B cell (primary cell): ENCODE results near the gene RDH13. TPM values are rescaled to one million over a fixed set of nuclear protein-coding genes. Genes with fewer than 3 reads are reported as not detected.
A peak's percentile ranks its signal among the peaks of the same experiment; 100 is the strongest.

Experiments used
- ATAC-seq: fragments of 200-7000 bp; cut with Tn5 transposase; one replicate; pipeline ENCODE4 v1.10.0; 2021; ENCODE audit warnings: low read depth, mild to moderate bottlenecking, moderate number of reproducible peaks, moderate library complexity
- CTCF ChIA-PET: fragments of 350-600 bp; sonication (Branson Sonifier 250); formaldehyde crosslinking; loops from one replicate; lab custom pipeline; 2021; ENCODE audit warnings: antibody characterized with exemption, inconsistent platforms; lab: Charles Lee
- POLR2A ChIA-PET: fragments of 350-600 bp; sonication (Branson Sonifier 250); formaldehyde crosslinking; loops from one replicate; lab custom pipeline; 2021; ENCODE audit warnings: antibody characterized with exemption; lab: Charles Lee
- DNase-seq: peaks from one replicate; pipeline ENCODE4 v3.0.0; 2013
- H2AFZ ChIP-seq: 2 replicates; pipeline ENCODE4 v1.6.1; 2012; ENCODE audit warnings: mild to moderate bottlenecking, low read depth, low read length; ENCODE audit not compliant: insufficient read depth, poor library complexity, severe bottlenecking
- H3K27ac ChIP-seq, 2 donors: 1 replicate in 1 of 2; 2 replicates in 1 of 2; pipeline ENCODE4 v1.5.1; 2012 to 2013; ENCODE audit warnings: low read length in 2 of 2, mild to moderate bottlenecking in 2 of 2, moderate library complexity in 1 of 2
- H3K27me3 ChIP-seq, 4 experiments: fragments of 200-600 bp in 1 of 4; sonication (generic) in 1 of 4; replicated peaks in 1 of 4; 1 replicate in 2 of 4; 2 replicates in 2 of 4; pipeline versions ENCODE4 v1.6.1 to v1.7.0; 2013 to 2016; ENCODE audit warnings: low read length in 3 of 4, mild to moderate bottlenecking in 2 of 4, mixed read lengths in 1 of 4, moderate library complexity in 1 of 4; ENCODE audit not compliant: insufficient read depth in 4 of 4, control insufficient read depth in 3 of 4; ENCODE audit errors: control extremely low read depth in 1 of 4
- H3K36me3 ChIP-seq, 2 experiments: replicated peaks in 1 of 2; 1 replicate in 1 of 2; 2 replicates in 1 of 2; pipeline versions ENCODE4 v1.6.1 to v1.7.1; 2013; ENCODE audit warnings: low read length in 1 of 2; ENCODE audit not compliant: insufficient read depth in 2 of 2, control insufficient read depth in 1 of 2; ENCODE audit errors: control extremely low read depth in 1 of 2, extremely low read depth in 1 of 2
- H3K4me1 ChIP-seq, 2 donors: fragments of 200-600 bp in 1 of 2; sonication (generic) in 1 of 2; 1 replicate in 1 of 2; 2 replicates in 1 of 2; pipeline versions ENCODE4 v1.5.1 to v1.6.1; 2013 to 2017; ENCODE audit warnings: low read length in 2 of 2; ENCODE audit not compliant: control insufficient read depth in 2 of 2, insufficient read depth in 2 of 2
- H3K4me2 ChIP-seq: replicated peaks from 2 replicates; pipeline ENCODE3; 2012; ENCODE audit warnings: mild to moderate bottlenecking, low read depth, low read length; ENCODE audit not compliant: poor library complexity, severe bottlenecking
- H3K4me3 ChIP-seq, 5 experiments: fragments of 200-600 bp in 1 of 5; sonication (generic) in 1 of 5; 1 replicate in 3 of 5; 2 replicates in 2 of 5; pipeline versions ENCODE4 v1.5.1 to v1.7.0; 2011 to 2016; ENCODE audit warnings: low read length in 4 of 5, mild to moderate bottlenecking in 4 of 5, low read depth in 2 of 5, control low read depth in 1 of 5, moderate library complexity in 1 of 5; ENCODE audit not compliant: insufficient read depth in 1 of 5; ENCODE audit errors: control extremely low read depth in 1 of 5, extremely low read depth in 1 of 5
- H3K79me2 ChIP-seq: fragments of 200-600 bp; sonication (generic); one replicate; pipeline ENCODE4 v1.6.0; 2016; ENCODE audit warnings: low read length; ENCODE audit not compliant: control insufficient read depth, insufficient read depth
- H3K9ac ChIP-seq: fragments of 200-600 bp; sonication (generic); 2 replicates; pipeline ENCODE4 v1.6.1; 2017; ENCODE audit warnings: mild to moderate bottlenecking, low read length, moderate library complexity
- H3K9me3 ChIP-seq, 3 donors: one replicate each; pipeline versions ENCODE4 v1.6.1 to v1.7.1; 2013; ENCODE audit warnings: low read length in 2 of 3; ENCODE audit not compliant: control insufficient read depth in 2 of 3, insufficient read depth in 1 of 3; ENCODE audit errors: control extremely low read depth in 1 of 3
- H4K20me1 ChIP-seq: 2 replicates; pipeline ENCODE4 v1.6.0; 2012; ENCODE audit warnings: mild to moderate bottlenecking, low read length; ENCODE audit not compliant: insufficient read depth, control insufficient read depth, poor library complexity, severe bottlenecking
- H3K27ac Mint-ChIP-seq: one replicate; pipeline ENCODE4 v1.8.0; 2021; ENCODE audit warnings: mixed read lengths
- H3K27me3 Mint-ChIP-seq: one replicate; pipeline ENCODE4 v1.8.0; 2021; ENCODE audit warnings: mixed read lengths
- H3K4me1 Mint-ChIP-seq: one replicate; pipeline ENCODE4 v1.8.0; 2021; ENCODE audit warnings: mixed read lengths
- H3K4me3 Mint-ChIP-seq: one replicate; pipeline ENCODE4 v1.8.0; 2021; ENCODE audit warnings: mixed read lengths
- H3K9me3 Mint-ChIP-seq: one replicate; pipeline ENCODE4 v1.8.0; 2022; ENCODE audit warnings: mixed read lengths; ENCODE audit not compliant: insufficient read depth
- CTCF ChIP-seq: fragments of 200-600 bp; IDR thresholded peaks from one replicate; pipeline ENCODE4 v1.8.0; 2022; ENCODE audit warnings: antibody characterized with exemption, mild to moderate bottlenecking
- EZH2 ChIP-seq: IDR thresholded peaks from 2 replicates; pipeline ENCODE4 v1.6.1; 2012; ENCODE audit warnings: borderline replicate concordance, low read depth, mild to moderate bottlenecking, moderate library complexity, low read length; ENCODE audit not compliant: insufficient read depth, poor library complexity, severe bottlenecking
- WGBS: methylation state at CpG from one replicate; pipeline ENCODE4 v1.1.5; 2013; ENCODE audit warnings: missing lambda C conversion rate; ENCODE audit not compliant: insufficient coverage; 5-methylcytosine and 5-hydroxymethylcytosine counted together
- intact Hi-C: fragments of 100-400 bp; cut with micrococcal nuclease; formaldehyde crosslinking; loops from one replicate; pipeline ENCODE4 v1.10.0; 2022
- polyA plus RNA-seq: library from polyadenylated mRNA; depleted of rRNA; stranded (reverse); fragments of >200 nt; gene quantifications from 2 replicates; pipeline ENCODE4 v1.2.3, GENCODE V29; 2012
- total RNA-seq, 2 donors: library from RNA; stranded (reverse); fragments of 120-200 nt in 1 of 2; gene quantifications; 1 replicate in 1 of 2; 2 replicates in 1 of 2; pipeline versions ENCODE4 v1.2.3 to v1.2.4, GENCODE V29; 2013 to 2022

RDH13 gene
- total and polyA plus RNA-seq, 2 donors (not counting 1 experiment from before 2014, with no cell fraction given), result 17.5 to 20.4 TPM

GRCh38 chr19:55085923-55086715, 23.2 kb upstream of the RDH13 start:
- Histone ChIP-seq H3K79me2 (no peaks in the 10 kb centered on the region), H3K27me3 (peaks cover 0 to 72% (median 26%) of the 10 kb centered on the region in 4 experiments), H2AFZ (no peak overlapping the region), H3K9ac (no peak overlapping the region), H3K4me3 (no peak overlapping the region), H3K27ac (no peak overlapping the region), H4K20me1 (peaks cover 29% of the 10 kb centered on the region), H3K36me3 (peaks cover 0 to 5% of the 10 kb centered on the region in 2 experiments), H3K4me1 (peaks cover 34 to 37% of the 10 kb centered on the region in 2 donors), H3K9me3 (peaks cover 0 to 46% (median 0%) of the 10 kb centered on the region in 3 donors), H3K4me2 (peak overlapping the region; percentile 87)
- Mint-ChIP-seq H3K4me1 (peaks cover 44% of the 10 kb centered on the region), H3K4me3 (peak overlapping the region; percentile 49), H3K9me3 (peaks cover 3% of the 10 kb centered on the region), H3K27me3 (peaks cover 55% of the 10 kb centered on the region), H3K27ac (no peak overlapping the region)
- ChIA-PET CTCF (interaction anchor here (1.2 to 1.3 kb wide), 2 partner anchors 16 to 547 kb away, joined by 3 to 5 read pairs; no protein-coding TSS in a partner anchor), POLR2A (interaction anchor here (1.6 kb wide), 1 partner anchor 30 kb away, joined by 3 read pairs; no protein-coding TSS in a partner anchor)
- ATAC-seq, result no peak
- DNase-seq, result no peak
- WGBS, result 34% methylated on average over 33 of the region's 35 CpGs
- no peak for TF ChIP-seq CTCF
- TF ChIP-seq EZH2, result no peak
- intact Hi-C loops, result no loop called here

- peaks cover 0 to 89% (median 33%) of the 10 kb centered on the region in 4 experiments for H3K27me3 ChIP-seq
- Mint-ChIP-seq H3K27ac (no peak overlapping the region), H3K4me1 (peaks cover 54% of the 10 kb centered on the region), H3K4me3 (no peak overlapping the region), H3K9me3 (peaks cover 7% of the 10 kb centered on the region), H3K27me3 (peaks cover 64% of the 10 kb centered on the region)
- peaks cover 0 to 63% (median 3%) of the 10 kb centered on the region in 3 donors for H3K9me3 ChIP-seq
- H4K20me1 ChIP-seq, result peaks cover 26% of the 10 kb centered on the region
- H3K27ac ChIP-seq, result no peak overlapping the region
- no peak for ATAC-seq
- intact Hi-C loops, result no loop called here
- H2AFZ ChIP-seq, result no peak overlapping the region
- TF ChIP-seq CTCF (no peak), EZH2 (no peak)
- POLR2A ChIA-PET, result no interaction called here
- no peak overlapping the region for H3K4me3 ChIP-seq
- peaks cover 49 to 50% of the 10 kb centered on the region in 2 donors for H3K4me1 ChIP-seq
- H3K4me2 ChIP-seq, result no peak overlapping the region
- no peaks in the 10 kb centered on the region for H3K79me2 ChIP-seq
- H3K9ac ChIP-seq, result no peak overlapping the region
- H3K36me3 ChIP-seq, result no peaks in the 10 kb centered on the region
- CTCF ChIA-PET, result no interaction called here
- 88% methylated on average over 10 of the region's 10 CpGs for WGBS
- DNase-seq, result no peak
These were observed 21.5 kb upstream of the RDH13 start for GRCh38 chr19:55084416-55084815.
